Kidney epithelial cell (primary cell): ENCODE data around the gene ETNK2. TPM values are rescaled to one million over a fixed set of nuclear protein-coding genes. Genes with fewer than 3 reads are reported as not detected.

Experiments
- DNase-seq: peaks from one replicate; pipeline ENCODE4 v3.0.0-alpha.2; 2010; ENCODE audit warnings: low read depth
- H3K27me3 ChIP-seq: 2 replicates; pipeline ENCODE4 v1.6.0; 2011; ENCODE audit warnings: low read length; ENCODE audit not compliant: control insufficient read depth, insufficient read depth
- H3K36me3 ChIP-seq: 2 replicates; pipeline ENCODE4 v1.5.1; 2011; ENCODE audit warnings: low read length; ENCODE audit not compliant: control insufficient read depth, insufficient read depth
- H3K4me3 ChIP-seq: 2 replicates; pipeline ENCODE4 v1.5.1; 2011; ENCODE audit warnings: low read depth, mild to moderate bottlenecking, control low read depth, low read length
- total RNA-seq: library from RNA; depleted of rRNA; stranded (reverse); fragments of >200 nt; gene quantifications from 2 replicates; pipeline ENCODE4 v1.2.3, GENCODE V29; 2015
- TF ChIP-seq, protein P1 (sequence below): IDR thresholded peaks from 2 replicates; pipeline ENCODE4 v1.5.1; 2011; ENCODE audit warnings: mild to moderate bottlenecking, moderate library complexity, low read length, control low read depth, inconsistent platforms; ENCODE audit not compliant: insufficient read depth, poor library complexity, severe bottlenecking

The ETNK2 gene
- total RNA-seq, 1 donor from 2014 or later, result 29.5 TPM

DNA sequence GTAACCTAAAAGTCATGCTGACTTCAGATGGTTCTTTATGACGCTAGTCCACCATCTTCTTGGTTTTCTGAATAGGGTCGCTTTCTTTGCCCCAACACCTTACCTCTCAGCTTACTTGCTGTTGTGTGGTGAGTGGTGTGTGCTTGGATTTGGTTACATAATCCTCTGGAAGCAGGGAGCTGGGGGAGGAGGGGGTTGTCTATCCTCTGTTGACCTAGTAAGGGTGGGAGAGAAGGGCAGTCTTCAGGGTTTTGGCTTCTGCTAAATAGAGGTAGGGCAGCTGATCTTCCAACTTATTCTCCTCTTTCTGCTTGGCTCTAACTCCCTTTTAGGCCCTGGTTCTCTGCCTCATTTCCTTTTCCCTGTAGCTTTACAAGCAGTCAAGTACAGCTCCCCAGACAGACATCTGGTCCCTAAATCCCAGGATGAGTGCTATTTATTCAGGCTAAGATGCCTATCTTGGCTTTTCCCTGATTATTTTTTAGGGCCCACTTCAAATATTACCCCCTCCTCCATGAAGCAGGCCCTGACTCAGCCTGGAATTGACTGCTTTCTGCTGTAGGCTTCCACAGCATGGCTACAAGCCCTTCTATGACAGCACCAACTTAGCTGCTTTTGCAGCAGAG is 20.7 kb upstream of the ETNK2 start:
- no peaks in the 10 kb centered on the region for H3K36me3 ChIP-seq
- TF ChIP-seq, protein P1, sequence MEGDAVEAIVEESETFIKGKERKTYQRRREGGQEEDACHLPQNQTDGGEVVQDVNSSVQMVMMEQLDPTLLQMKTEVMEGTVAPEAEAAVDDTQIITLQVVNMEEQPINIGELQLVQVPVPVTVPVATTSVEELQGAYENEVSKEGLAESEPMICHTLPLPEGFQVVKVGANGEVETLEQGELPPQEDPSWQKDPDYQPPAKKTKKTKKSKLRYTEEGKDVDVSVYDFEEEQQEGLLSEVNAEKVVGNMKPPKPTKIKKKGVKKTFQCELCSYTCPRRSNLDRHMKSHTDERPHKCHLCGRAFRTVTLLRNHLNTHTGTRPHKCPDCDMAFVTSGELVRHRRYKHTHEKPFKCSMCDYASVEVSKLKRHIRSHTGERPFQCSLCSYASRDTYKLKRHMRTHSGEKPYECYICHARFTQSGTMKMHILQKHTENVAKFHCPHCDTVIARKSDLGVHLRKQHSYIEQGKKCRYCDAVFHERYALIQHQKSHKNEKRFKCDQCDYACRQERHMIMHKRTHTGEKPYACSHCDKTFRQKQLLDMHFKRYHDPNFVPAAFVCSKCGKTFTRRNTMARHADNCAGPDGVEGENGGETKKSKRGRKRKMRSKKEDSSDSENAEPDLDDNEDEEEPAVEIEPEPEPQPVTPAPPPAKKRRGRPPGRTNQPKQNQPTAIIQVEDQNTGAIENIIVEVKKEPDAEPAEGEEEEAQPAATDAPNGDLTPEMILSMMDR, result no peak
- no peaks in the 10 kb centered on the region for H3K27me3 ChIP-seq
- DNase-seq, result no peak
- no peak overlapping the region for H3K4me3 ChIP-seq

DNA sequence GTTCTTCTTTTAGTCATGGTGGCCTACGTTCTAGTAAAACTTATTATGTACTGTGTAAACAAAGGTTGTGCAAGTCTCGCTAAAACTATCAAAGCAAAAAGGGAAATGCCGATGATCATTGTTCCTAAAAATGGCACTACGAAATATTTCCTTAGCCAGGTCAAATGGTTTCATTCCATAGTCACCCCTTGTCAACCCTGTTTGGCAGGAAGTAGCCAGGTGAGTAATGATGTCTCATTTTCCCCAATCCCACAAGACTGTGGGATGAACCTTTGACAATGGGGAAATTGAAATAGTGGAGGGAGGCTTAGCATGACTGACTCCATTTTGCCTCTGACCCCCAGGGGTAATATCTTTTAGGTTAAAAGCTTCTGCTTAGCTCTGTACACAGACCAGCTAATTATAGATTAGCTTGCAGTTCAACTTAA is 19.9 kb upstream of the ETNK2 start:
- DNase-seq, result peak; percentile 67
- H3K4me3 ChIP-seq, result no peak overlapping the region

DNA sequence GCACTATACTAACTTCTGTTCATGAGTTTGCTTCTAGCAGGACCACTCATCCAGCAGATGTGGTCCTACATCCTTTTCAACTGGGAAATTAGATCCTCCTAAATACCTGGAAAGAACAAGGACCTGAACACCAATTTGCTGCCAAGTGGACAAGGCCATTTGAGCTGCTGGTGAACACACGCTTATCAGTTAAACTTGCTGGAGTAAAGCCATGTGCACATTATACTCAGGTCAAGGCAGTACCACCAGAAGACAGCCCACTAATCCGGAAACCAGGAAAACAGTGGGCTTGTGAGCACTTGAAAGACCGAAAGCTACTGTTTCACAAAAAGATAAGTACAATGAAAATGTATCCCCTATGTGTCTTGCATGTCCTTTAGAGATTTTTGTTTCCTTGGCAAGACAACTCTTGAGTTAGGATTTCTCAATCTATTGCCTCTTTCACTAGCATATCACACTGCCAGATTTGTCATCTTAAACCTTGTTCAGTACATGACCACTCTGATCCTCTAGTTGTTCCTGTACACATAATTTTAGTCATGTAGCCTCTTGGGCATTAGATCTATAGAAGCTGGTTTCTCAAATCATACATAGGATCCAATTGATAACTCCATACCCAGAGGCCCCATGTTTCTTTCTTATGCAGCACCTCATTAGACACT is 18.8 kb upstream of the ETNK2 start:
- Histone ChIP-seq H3K27me3 (no peaks in the 10 kb centered on the region), H3K4me3 (no peak overlapping the region), H3K36me3 (no peaks in the 10 kb centered on the region)
- TF ChIP-seq, protein P1, result no peak
- DNase-seq, result no peak

More for the DNA sequence above, 19.9 kb upstream of the ETNK2 start:
- TF ChIP-seq, protein P1, result no peak
- Histone ChIP-seq H3K36me3 (no peaks in the 10 kb centered on the region), H3K27me3 (no peaks in the 10 kb centered on the region)

GRCh38 chr1:204169858-204170257 is 18.0 kb upstream of the ETNK2 start:
- Histone ChIP-seq H3K27me3 (no peaks in the 10 kb centered on the region), H3K36me3 (no peaks in the 10 kb centered on the region), H3K4me3 (no peak overlapping the region)
- TF ChIP-seq, protein P1, result no peak
- DNase-seq, result no peak

DNA sequence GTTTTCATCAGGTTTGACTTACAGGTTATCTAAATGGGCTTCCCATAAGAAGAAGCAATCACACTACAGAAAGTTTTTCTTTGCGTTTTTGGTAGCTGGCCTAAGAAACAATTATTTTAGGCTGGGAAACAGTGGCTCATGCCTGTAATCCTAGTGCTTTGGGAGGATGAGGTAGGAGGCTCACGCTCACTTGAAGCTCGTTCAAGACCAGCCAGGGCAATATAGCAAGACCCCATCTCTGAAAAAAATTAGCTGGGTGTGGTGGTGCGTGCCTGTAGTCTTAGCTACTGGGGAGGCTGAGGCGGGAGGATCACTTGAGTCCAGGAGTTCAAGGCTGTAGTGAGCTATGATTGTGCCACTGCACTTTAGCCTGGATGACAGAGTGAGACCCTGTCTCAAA is 15.9 kb upstream of the ETNK2 start:
- Histone ChIP-seq H3K4me3 (no peak overlapping the region), H3K27me3 (no peaks in the 10 kb centered on the region), H3K36me3 (no peaks in the 10 kb centered on the region)
- TF ChIP-seq, protein P1, result no peak
- no peak for DNase-seq

DNA sequence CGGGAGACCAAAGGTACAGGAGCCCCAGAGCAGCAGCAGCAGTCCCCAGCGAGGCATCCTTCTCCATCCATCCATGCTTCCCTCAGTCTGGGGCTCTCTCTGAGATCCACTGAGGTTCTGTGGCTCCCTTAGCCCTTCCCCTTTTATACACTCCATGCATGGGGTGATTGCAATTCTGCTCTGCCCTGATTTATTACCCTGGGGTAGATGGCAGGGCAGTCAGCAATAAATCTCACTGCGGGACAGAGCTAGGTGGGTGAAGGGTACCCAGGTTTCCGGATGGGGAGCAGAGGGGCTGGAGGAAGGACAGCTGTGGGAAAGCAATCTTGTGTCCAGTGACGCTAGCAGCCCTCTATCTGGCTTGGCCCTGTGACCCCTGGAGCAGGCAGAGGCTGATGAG is 14.4 kb upstream of the ETNK2 start, which contains the start of gene REN:
Gene REN, minus strand, starts transcription at position 119 of the 400 bp plus-strand sequence. Its CDS starts 44 bp downstream, at position 75.
- H3K36me3 ChIP-seq, result no peaks in the 10 kb centered on the region
- H3K4me3 ChIP-seq, result no peak within 1 kb of the TSS
- TF ChIP-seq, protein P1, result no peak
- H3K27me3 ChIP-seq, result no peaks in the 10 kb centered on the region
- no peak for DNase-seq
